Stimulated activated CD8-positive, alpha-beta memory T cell treated with anti-CD3 and anti-CD28 coated beads, Interleukin-15, amount 100 ng/mL, for 1 hour (primary cell): ENCODE results near the gene RAPH1.

Experiments
- DNase-seq: peaks from one replicate; pipeline ENCODE4 v3.0.0-alpha.2; 2020; ENCODE audit warnings: low read depth

Gene RAPH1

DNA sequence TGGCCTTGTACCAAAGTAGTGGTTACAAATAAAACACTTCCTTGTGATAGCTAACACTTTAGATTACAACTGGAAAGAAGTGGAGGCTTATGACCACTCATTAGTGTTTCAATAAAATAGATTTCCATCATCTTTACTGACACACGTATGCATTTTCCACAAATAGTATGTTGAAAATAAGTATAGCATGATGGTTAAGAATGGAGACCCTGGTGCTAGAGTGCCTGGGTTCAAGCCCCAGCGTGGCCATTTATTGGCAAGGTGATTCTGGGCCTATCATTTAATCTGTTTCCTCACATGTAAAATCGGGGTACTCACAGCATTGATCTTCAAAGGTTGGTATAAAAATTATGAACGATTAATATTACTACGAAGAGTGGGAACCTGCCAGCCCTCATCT lies 54.5 kb downstream of the RAPH1 start:
- no peak for DNase-seq

DNA sequence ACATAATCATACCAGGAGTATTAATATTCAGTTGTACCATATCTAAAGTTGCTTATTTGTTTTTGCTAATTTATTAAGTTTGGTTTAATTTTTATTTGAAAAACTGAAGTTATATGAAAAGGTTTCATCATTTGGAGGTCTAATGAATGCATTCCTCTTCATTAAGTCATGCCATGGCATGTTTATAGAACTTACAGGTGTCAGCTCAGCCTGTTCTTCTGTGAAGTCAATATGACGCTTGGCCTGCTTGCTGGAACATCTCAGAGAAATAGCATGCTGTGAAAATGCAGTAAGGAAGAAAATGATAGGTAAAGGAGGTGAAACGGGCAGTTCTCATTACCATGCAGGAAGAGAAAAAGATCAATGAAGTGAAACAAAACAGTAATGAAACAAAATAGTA lies 58.2 kb downstream of the RAPH1 start:
- DNase-seq: no peak

DNA sequence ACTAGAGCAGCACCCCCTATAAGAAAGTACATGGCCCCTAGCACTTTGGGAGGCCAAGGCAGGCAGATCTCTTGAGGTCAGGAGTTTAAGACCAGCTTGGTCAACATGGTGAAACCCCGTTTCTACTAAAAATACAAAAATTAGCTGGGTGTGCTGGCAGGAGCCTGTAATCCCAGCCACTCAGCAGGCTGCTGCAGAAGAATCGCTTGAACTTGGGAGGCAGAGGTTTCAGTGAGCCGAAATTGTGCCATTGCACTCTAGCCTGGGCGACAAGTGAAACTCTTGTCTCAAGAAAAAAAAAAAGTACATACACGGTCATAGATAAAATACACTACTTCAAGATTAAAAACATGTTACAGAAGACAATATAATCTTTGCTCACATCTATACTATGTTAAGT lies 63.8 kb downstream of the RAPH1 start:
- DNase-seq: no peak

DNA sequence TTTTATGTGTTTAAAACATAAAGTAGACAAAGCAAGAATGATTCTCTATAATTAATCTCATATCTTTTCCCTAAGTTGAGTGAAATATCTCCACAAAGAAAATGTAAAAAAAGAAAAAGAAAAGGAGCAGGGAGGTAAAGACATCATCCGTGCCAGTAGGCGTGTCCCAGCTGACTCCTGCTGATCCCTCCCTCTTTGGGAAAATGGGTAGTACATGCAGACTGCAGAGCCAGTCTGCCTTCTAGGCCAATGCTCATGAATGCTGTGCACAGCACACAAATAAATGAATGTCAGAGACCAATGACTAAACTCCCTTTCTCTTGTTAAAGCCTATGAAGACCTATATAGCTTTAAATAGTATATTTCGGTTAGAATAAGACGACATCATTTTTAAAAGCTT lies 64.7 kb downstream of the RAPH1 start:
- no peak for DNase-seq

DNA sequence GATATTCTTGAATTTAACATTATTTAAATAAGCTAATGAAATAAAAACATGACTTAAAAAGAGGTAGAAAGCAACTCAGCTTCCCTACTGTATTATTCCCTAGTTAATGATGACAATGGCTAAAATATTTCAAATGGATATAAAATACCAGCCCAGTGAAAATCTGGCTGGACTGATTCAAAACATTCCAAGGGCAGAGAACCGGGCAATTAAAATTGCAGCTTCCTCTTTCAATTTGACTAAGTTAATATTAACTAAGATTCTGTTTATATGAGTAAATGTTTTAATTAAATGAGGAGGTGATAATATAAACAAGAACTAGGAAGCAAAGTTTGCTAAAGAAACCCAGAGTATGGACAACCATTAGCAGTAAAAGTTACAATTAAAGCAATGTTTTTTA lies 65.6 kb downstream of the RAPH1 start:
- DNase-seq: no peak

DNA sequence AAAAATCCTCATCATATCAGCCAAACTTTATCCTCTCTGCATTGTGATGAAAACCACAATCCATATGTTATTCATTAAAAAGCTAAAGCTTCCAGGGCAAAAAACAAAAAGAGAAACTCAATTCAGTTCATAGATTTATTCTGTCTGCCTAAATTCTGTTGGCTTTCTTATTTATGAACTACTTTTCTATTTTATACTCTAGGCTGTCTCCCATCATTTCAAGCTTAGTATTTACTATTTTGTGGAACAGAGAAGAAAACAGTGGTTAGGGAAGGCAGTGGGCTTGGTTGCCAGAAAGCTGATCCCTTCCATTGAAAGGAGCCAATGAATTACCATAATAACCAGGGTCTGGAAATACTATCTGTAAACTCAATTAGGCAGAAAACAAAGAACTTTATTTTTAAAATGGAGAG lies 71.8 kb downstream of the RAPH1 start:
- DNase-seq: no peak

DNA sequence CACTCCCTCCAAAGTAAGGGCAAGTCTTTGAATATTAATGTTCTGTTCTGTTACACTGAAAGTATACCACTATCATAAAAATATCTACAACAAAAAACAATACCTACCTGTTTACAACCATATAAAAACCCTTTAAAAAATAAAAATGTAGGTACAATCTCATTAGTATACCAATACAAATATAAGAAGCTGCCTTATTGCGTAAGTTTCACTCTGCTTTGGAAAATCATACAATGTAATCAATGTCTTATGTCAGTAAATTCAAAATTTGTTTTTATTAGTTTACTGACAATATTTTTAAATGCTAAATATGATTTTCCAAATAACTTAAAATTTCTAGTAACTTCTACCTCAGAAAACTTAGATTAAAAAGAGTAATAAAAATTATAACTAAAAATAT lies 72.8 kb downstream of the RAPH1 start:
- DNase-seq: no peak

DNA sequence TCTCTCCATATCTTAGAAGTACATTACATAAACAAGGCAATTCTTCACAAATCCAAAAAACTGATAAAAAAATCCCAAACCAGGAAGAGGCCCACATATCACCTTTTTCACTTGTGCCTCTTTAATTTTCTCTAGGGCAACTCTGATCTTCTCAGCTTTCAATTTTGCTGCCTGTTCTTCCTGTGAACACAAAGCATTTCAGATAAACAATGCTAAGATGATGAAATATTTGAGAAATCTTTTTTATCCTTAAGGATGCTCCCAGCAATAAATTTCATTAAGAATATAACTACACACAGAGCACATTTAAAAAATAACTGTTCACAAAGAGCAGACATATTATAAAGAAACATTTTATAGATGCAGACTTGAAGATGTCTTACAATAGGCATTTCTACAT lies 73.4 kb downstream of the RAPH1 start:
- DNase-seq: no peak

DNA sequence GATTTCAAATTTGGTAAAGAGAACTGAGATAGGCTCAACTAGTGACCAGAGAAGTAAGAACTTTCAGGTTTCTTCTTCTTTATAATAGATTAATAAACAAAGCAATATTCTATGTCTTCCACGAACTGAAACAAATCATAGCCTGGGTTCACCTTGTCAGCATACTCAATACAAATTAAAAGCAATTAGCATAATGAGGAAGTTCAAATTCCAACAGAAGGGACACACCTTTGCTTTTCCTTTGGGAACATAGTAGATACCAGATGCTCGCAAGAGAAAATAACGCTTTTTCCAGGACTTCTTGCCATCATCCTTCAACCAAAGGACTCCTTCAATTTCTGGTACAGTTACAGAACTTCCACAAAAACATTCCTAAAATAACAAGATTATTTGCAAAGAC lies 79.9 kb downstream of the RAPH1 start:
- no peak for DNase-seq

DNA sequence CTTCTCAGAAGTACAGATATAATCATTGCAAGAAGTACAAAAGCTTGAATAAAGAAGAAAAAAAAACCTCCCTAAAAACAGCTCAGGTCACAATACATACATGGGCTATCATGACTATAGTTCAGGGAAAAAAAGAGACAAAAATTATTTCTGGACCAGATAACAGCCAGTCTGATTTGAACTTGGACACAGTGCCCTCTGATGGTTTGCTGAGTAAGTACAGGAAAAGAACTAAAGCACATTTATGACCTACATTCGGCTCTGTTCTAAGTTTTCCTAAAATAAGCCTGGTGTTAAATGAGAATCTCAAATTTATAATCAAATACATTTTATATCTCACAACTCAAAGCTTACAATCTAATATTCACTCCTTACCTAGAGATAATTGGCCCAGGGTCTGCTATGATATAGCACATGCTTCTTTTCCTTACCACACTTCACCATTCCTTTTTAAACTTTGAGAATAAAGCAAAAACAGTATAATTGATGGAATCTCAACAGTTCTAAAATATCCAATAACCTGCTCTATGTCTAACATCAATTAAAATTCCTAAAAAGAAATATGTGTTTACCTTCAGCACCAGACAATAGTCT lies 81.1 kb downstream of the RAPH1 start:
- DNase-seq: no peak

DNA sequence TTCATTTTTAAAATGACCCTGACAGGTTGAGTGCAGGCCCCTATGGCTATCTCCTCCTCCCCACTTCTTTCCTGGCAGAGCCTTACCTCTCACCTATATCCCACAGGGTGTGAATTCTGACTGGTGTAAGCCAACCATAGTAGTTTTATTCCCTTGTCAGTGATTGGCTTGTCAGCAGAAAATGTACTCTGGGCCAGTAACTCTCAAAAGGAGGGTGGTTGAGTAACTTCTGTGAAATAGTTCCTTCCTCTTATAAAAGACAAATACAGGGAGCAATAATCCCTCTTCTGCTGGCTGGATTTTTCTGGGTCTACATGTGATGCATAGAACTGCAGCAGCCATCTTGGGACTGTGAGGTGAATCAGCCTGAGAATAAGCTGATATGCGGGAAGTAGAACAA lies 83.4 kb downstream of the RAPH1 start:
- no peak for DNase-seq

DNA sequence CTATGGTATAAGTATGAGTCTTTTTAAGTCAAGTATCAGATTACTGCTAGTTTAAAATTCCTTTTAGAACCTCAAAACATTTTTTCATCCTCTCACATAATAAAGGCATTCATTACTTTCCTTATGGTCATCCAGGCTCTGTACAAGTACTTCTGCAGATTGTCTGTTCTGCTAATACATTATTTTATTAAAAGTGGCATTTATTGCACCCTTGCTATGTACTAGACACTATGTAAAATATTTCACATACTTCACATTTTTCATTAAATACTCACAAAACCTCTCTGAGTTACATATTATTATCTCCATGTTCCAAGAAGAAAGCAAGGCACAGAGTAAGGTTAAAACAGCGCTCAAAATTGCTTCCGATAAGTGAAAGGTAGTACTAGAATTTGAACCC lies 84.1 kb downstream of the RAPH1 start:
- no peak for DNase-seq

DNA sequence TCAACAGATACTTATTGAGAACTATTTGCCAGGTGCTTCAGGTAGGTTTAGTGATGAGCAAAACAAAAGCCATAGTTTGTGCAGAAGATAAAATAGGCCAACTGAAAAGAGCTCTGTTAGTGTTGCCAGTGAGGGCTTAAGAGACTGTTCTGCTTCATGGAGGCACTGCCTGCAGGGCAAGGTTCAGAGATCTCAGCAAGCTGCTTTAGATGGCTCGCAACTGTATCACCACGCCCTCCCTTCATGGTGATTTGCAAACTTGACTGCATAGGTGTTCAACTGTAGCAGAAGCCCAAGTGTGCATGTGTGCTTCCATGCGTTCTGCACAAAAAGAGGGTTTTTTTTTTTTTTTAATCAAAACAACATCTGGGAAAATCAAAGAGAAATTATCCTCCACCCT lies 84.5 kb downstream of the RAPH1 start:
- no peak for DNase-seq

DNA sequence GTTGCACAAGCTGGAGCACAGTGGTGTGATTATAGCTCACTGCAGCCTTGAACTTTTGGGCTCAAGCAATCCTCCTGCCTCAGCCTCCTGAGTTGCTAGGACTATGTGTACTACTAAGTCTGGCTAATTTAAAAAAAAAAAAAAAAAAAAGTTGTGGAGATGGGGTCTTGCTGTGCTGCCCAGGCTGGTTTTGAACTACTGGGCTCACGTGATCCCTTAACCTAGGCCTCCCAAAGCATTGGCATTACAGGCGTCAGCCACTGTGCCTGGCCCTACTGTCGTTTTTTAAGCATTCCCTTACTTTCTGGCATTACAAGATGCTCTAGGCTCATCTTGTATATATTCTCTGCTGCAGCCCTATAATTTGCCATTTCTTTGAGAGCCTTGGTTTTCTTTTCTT lies 88.3 kb downstream of the RAPH1 start:
- no peak for DNase-seq

DNA sequence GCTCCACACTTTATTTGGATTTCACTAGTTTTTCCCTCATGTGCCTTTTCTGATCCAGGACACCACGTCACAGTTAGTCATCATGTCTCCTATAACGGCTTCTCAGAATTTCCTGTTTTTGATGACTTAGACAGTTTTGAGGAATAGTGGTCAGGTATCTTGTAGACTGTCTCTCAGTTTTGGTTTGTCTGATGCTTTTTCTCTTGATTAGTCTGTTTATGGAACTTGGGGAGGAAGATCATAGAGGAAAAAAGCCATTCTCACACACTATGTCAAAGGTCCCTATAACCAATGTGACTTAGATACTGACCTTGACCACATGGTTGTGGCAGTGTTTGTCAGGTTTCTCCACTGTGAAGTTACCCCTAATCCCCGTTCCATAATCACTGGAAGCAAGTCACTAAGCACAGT lies 89.0 kb downstream of the RAPH1 start:
- no peak for DNase-seq

DNA sequence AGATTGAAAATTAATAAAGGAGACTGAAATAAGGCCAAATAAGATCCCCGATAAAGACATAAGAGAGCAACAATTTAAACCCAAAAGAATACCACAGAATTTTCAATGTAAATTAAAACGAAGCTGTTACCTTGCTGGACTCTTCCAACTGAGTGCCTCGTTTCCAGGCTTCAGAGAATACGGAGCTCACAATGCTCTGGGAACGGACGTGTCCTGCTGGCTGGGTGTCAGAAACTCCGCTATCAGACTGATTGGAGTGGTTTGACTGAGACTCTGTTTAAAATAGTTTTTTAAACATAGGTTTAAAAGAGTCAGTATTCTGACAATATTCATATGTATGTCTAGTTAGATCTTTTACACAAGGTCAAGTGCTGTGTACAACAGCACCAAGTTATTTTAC lies 90.4 kb downstream of the RAPH1 start:
- DNase-seq: no peak

DNA sequence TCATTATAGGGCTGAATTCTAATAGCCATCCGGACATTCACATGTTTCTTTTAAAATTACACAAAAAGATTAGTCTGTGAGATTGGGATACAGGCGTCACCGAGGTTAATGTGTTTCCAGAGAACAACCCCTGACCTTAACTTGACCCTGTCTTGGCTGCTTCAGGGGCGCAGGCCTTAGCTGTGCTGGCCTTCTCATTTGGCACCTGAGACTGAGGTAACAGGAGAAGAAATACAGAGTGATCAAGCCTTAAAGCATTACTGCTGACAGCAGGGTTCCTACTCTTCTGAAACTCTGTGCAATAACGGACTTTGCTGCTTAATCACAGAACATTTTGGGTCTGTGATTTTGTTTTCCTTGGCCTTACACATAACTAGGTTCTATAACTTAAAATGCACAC lies 92.6 kb downstream of the RAPH1 start:
- DNase-seq: no peak

DNA sequence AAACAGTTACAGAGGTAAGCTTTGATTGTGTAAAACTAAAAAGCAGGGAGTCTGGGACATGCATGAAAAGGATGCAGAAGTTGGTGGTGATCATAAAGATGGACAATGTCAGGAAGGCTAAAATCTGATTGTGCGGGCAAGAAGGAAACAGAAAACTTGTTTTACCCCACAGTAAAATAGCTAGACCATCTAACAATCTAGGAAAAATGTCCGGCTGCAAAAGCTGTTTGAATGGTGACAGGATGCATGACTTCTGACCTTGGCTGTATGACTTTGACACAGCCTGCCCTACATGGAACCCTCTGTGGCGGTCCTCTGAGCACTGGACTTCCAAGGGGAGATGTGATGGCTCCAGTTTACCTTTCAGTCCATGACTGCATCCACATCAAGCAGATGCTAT lies 93.6 kb downstream of the RAPH1 start:
- DNase-seq: no peak

DNA sequence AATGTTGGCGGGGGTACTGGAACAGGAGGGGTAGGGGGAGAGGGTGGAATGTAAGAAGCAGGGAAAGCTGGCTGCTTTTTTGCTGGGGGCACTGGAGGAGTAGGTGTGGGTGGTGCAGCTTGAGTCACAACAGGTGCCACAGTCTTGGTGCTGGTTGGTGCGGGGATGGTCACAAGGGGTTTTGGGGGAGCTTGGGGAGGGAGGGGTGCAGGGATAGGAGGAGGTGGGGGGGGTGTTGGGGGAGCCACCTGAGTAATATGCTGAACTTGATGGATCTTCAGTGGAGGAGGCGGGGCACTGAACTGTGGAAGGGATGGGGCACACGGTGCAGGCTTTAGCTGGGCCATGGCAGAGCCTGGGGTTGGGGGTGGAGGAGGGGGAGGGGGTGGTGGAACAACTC lies 94.4 kb downstream of the RAPH1 start:
- no peak for DNase-seq

DNA sequence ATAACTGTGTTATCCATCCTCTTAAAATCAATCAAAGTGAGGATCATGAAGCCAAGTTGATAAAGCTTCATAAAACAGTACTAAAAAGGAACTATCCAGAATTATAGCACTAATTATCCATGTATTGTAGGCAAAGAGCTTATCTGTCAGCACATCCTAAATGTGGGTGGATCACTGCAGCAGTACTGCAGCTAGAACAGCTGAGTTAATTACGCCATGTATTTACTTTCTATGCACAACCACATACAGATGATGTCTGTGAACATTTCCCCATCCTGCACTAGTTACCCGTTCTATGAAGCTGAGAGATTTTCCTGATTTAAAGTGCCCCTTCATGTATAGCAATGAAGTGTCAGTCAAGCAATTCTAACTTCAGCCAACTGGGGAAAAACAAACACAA lies 96.6 kb downstream of the RAPH1 start:
- DNase-seq: no peak

DNA sequence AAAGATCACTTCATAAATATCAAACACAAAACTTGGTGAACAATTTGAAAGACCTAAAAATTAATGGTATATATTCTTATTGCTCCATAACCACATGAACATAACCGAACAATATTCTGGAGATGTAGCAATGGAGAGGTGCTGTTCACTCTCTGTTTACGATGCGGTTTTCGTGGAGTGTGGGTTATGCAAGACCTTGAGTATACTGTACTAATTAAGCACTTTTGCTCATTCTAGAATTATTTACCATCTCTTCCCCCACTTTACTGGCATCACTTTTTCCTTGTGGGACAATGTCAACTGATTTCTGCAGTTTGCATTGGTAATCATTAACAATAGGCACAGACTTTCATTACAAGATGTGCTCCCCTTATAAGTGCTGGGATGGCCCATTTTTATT lies 97.6 kb downstream of the RAPH1 start:
- no peak for DNase-seq

DNA sequence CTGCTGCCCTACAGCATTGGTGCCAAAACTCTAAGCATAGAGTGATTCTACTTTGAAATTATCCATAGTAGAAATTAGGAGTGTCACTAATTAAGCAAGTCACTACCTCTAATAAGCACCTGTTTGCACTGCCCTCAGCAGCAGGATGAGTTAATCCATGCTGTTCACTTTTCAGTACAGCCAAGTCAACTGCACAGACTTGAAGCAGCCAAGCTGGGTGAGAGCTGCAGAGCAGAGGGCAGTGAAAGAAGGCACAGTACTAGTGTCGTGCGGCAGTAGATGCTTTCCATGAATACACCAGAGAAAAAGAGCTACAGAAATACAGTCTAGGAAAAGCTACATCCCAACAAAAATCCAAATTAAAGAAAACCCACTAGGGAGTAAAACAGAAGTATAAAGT lies 98.6 kb downstream of the RAPH1 start:
- DNase-seq: no peak

DNA sequence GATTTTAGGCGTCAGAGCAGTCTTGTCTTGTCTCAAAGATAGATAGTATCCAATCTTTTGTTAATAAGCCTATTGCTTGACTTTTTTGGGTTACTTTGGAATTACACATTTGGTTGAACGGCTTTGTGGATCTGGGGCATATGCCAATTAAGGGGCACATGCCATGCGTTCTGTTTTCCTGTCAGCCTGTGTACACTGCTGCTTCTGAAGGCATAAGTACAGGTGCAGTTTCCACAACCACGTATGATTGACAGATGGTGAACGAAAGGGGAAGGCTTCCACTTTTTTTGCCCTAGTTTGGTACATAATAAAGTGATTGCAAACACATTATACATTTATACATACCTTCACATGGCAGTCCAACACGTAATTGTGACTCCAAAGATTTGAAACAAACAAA lies 102.3 kb downstream of the RAPH1 start:
- no peak for DNase-seq

DNA sequence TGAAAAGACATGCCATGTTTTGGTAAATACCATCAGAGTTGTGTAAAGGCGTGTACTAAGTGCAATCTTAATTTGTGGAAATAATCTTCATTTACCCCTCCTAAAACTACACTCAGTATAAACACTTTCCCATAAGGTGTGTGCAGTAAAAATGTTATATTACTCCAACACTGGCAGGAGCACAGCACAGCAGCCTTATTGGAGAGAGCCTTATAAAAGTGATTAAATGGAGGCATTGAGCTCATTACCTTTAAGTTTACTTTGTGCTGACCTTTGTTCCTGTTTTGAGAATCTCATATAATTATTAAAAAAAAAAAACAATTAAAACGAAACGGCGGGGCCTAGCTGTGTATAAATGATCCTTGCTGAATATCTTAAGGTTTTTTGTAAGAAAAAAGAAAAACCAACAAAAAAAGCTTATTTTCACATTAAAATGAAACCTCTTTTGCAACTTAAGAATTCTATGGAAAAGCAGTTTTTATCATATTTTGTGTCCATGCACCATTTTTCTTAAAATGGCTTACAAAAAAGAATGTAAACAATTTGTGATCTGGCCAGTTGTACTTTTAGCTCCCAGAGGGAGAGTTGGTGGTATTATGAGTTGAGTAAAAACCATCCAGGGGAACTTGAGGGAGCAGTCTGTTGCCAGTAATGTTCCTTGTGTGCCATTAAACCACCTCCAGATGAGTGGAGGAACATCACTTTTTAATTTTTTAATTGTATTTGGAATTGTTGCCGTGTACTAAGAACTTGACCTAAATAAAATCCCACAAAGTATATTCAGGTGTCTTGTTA lies 103.5 kb downstream of the RAPH1 start:
- DNase-seq: no peak
